IPS-20b (cell line): ENCODE results near the gene MKRN2OS.

ENCODE experiments used
- H3K27ac ChIP-seq: one replicate; pipeline ENCODE4 v1.5.1; 2013; ENCODE audit warnings: low read length
- H3K27me3 ChIP-seq: 2 replicates; pipeline ENCODE4 v1.6.1; 2013; ENCODE audit warnings: mild to moderate bottlenecking, low read length, inconsistent platforms; ENCODE audit not compliant: insufficient read depth
- H3K36me3 ChIP-seq: 2 replicates; pipeline ENCODE4 v1.6.1; 2013; ENCODE audit warnings: low read depth, mild to moderate bottlenecking, inconsistent platforms, low read length, moderate library complexity; ENCODE audit not compliant: insufficient read depth
- H3K4me1 ChIP-seq: 2 replicates; pipeline ENCODE4 v1.6.1; 2013; ENCODE audit warnings: mild to moderate bottlenecking, control low read depth, inconsistent platforms, low read length, moderate library complexity; ENCODE audit not compliant: insufficient read depth
- H3K4me3 ChIP-seq: 2 replicates; pipeline ENCODE4 v1.5.1; 2013; ENCODE audit warnings: mild to moderate bottlenecking, low read length, inconsistent platforms
- H3K9ac ChIP-seq: 2 replicates; pipeline ENCODE4 v1.6.1; 2013; ENCODE audit warnings: low read depth, mild to moderate bottlenecking, inconsistent platforms, low read length, moderate library complexity
- H3K9me3 ChIP-seq: 2 replicates; pipeline ENCODE4 v1.6.1; 2013; ENCODE audit warnings: mild to moderate bottlenecking, low read depth, low read length, inconsistent platforms; ENCODE audit not compliant: insufficient read depth

Gene MKRN2OS

DNA sequence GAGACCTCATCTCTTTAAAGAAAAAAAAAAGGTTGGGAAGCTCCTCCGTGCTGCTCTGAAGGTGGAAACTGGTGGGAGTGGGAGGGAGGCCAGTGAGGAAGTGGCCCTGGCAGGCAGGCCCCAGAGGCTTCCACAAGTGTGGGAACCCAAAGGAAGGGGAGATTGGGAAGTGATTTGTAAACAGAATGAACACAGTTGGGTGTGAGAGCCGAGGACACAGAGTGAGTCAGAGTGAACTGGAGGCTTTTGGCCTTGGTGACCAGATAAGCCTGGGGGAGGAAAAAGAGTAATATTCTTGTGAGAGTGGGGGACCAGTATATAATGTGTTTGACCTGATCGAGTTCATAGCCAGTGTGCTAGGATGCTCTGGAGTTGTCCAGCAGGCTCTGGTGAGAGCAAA lies 34.6 kb upstream of the MKRN2OS start:
- peaks cover 93% of the 10 kb centered on the region for H3K36me3 ChIP-seq
- H3K9me3 ChIP-seq, result no peaks in the 10 kb centered on the region
- H3K27ac ChIP-seq, result no peak overlapping the region
- no peaks in the 10 kb centered on the region for H3K4me1 ChIP-seq
- H3K4me3 ChIP-seq, result no peak overlapping the region
- H3K27me3 ChIP-seq, result no peaks in the 10 kb centered on the region
- H3K9ac ChIP-seq, result no peak overlapping the region

DNA sequence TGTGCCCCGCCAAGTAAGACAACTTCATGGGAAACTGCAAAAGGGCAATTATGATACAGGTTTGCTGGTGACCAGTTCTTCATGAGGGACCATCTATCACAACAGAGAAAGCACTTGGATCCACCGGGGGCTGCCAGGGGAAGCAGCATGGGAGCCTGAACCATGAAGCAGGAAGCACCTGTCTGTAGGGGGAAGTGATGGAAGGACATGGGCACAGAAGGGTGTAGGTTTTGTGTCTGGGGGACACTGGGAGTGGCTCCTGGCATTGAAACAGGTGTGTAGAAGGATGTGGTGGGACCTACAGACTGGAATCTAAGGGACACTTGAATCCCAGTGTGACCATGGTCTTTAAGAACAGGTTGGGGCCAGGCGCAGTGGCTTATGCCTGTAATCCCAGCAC lies 34.2 kb upstream of the MKRN2OS start:
- no peaks in the 10 kb centered on the region for H3K4me1 ChIP-seq
- H3K9ac ChIP-seq, result no peak overlapping the region
- no peaks in the 10 kb centered on the region for H3K9me3 ChIP-seq
- no peak overlapping the region for H3K27ac ChIP-seq
- peaks cover 93% of the 10 kb centered on the region for H3K36me3 ChIP-seq
- H3K27me3 ChIP-seq, result no peaks in the 10 kb centered on the region
- H3K4me3 ChIP-seq, result no peak overlapping the region

DNA sequence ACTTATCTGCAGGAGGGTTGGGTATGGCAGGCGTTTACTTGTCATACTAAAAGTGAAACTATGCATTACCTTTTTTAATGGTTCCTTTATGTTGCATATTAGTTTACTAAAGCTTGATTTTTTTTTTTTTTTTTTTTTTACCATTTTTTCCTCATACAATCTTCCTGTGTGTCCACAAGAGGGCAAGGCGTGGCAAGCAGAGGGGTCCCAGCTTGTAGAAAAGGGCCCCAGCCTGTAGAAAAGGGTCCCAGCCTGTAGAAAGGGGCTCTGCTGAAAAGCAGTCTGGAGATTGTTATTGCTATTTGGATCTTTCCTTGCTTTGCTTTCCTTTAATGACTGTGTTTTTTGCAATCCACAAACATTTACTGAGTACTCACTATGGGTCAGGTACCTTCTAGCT lies 33.4 kb upstream of the MKRN2OS start:
- Histone ChIP-seq H3K27me3 (no peaks in the 10 kb centered on the region), H3K9me3 (no peaks in the 10 kb centered on the region), H3K27ac (no peak overlapping the region), H3K36me3 (peaks cover 93% of the 10 kb centered on the region), H3K9ac (no peak overlapping the region), H3K4me3 (no peak overlapping the region), H3K4me1 (no peaks in the 10 kb centered on the region)

DNA sequence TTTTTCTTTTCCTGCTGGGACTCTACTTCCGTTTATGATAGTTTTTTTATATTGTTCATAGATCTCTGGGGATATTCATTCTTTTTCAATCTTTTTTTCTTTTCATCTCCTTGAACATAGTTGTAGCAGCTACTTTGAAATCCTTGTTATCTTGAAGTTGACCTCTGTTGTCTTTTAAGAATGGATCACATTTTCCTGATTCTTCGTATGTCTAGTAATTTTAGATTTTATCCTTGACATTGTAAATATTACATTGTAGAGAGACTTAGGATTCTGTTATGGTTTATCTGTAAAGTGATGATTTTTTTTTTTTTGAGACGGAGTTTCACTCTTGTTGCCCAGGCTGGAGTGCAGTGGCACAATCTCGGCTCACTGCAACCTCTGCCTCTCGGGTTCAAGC lies 32.1 kb upstream of the MKRN2OS start:
- Histone ChIP-seq H3K9ac (no peak overlapping the region), H3K9me3 (no peaks in the 10 kb centered on the region), H3K4me1 (no peaks in the 10 kb centered on the region), H3K27me3 (no peaks in the 10 kb centered on the region), H3K4me3 (no peak overlapping the region), H3K36me3 (peaks cover 91% of the 10 kb centered on the region), H3K27ac (no peak overlapping the region)

DNA sequence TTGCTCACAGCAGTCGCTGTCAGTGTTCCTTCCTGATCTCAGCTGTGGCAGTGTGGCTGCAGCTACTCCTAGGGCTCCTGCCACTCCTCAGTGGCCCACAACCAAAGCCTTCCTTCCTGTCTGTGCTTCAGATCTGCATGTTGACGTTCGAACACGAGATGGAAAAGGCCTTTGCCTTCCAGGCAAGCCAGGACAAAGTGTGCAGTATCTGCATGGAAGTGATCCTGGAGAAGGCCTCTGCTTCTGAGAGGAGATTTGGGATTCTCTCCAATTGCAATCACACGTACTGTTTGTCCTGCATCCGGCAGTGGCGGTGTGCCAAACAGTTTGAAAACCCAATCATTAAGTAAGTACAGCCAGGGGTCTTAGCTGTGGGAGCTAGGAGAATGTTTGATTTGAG lies 29.4 kb upstream of the MKRN2OS start:
- Histone ChIP-seq H3K4me3 (no peak overlapping the region), H3K4me1 (no peaks in the 10 kb centered on the region), H3K9ac (no peak overlapping the region), H3K36me3 (peaks cover 95% of the 10 kb centered on the region), H3K27me3 (no peaks in the 10 kb centered on the region), H3K27ac (no peak overlapping the region), H3K9me3 (no peaks in the 10 kb centered on the region)

DNA sequence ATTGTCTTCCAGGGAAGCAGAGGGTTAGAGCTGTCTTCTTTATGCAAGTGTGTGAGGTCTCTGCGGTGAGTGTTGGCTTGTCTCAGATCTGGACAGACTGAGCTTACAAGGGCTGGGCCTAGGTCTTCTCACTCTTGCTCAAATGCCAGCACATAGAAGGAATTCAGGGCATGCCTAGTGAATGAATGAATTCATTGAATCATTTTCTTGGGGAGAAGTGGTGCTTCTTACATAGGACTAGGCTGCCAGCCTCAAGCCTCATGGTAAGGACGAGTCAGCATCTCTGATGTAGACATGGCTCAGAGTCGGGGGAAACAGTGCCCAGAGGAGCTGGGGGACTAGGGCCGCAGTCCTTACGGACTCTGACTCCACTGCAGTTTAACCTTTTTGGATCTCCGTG lies 28.8 kb upstream of the MKRN2OS start:
- no peak overlapping the region for H3K4me3 ChIP-seq
- H3K4me1 ChIP-seq, result no peaks in the 10 kb centered on the region
- peaks cover 95% of the 10 kb centered on the region for H3K36me3 ChIP-seq
- no peak overlapping the region for H3K9ac ChIP-seq
- H3K27ac ChIP-seq, result no peak overlapping the region
- no peaks in the 10 kb centered on the region for H3K9me3 ChIP-seq
- no peaks in the 10 kb centered on the region for H3K27me3 ChIP-seq

DNA sequence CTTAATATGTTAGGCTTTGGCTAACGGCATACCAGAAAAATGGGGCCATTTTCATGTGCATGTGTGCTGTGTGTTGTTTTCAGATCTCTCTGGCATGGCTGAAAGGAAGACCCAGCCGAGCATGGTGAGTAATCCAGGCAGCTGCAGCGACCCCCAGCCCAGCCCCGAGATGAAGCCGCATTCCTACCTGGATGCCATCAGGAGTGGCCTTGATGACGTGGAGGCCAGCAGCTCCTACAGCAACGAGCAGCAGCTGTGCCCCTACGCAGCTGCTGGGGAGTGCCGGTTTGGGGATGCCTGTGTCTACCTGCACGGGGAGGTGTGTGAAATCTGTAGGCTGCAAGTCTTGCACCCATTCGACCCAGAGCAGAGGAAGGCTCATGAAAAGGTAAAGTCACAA lies 26.7 kb upstream of the MKRN2OS start:
- no peaks in the 10 kb centered on the region for H3K27me3 ChIP-seq
- no peaks in the 10 kb centered on the region for H3K4me1 ChIP-seq
- peaks cover 81% of the 10 kb centered on the region for H3K36me3 ChIP-seq
- H3K9ac ChIP-seq, result no peak overlapping the region
- no peak overlapping the region for H3K4me3 ChIP-seq
- no peak overlapping the region for H3K27ac ChIP-seq
- H3K9me3 ChIP-seq, result no peaks in the 10 kb centered on the region

DNA sequence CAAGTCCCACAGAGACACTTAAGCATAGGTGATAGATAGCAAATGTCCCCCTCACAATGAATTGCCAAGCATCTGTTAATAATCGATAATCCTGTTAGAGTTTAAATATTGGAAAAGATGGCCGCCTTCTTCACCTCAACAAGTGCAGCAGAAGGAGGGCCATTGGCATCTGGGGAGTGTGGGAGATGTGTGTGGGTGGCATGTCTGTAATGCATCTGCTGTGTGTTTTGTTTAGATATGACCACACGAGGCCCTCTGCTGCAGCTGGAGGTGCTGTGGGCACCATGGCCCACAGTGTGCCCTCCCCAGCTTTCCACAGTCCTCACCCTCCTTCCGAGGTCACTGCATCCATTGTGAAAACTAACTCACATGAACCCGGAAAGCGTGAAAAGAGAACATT lies 24.5 kb upstream of the MKRN2OS start:
- no peak overlapping the region for H3K9ac ChIP-seq
- no peaks in the 10 kb centered on the region for H3K9me3 ChIP-seq
- no peaks in the 10 kb centered on the region; the same call in 1 of the 2 replicates for H3K4me1 ChIP-seq
- no peaks in the 10 kb centered on the region for H3K27me3 ChIP-seq
- no peak overlapping the region for H3K27ac ChIP-seq
- H3K4me3 ChIP-seq, result no peak overlapping the region
- H3K36me3 ChIP-seq, result peaks cover 60% of the 10 kb centered on the region

DNA sequence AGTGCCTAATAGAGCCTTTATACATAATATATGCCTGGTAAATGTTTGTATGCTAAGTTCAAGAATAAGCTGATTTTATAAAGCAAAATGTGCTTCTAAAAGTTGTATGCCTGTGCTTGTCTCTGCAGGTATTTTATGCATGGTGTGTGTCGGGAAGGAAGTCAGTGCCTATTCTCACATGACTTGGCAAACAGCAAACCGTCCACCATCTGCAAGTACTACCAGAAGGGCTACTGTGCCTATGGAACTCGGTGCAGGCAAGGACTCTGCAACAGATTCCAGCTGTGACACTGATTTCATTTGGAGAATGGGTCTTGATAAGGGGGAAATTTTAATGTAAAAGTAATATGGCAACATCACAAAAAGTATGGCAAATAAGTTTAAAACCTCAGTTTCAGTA lies 23.4 kb upstream of the MKRN2OS start:
- H3K27me3 ChIP-seq, result no peaks in the 10 kb centered on the region
- H3K4me3 ChIP-seq, result no peak overlapping the region
- peaks cover 49% of the 10 kb centered on the region for H3K36me3 ChIP-seq
- no peaks in the 10 kb centered on the region; the same call in 1 of the 2 replicates for H3K4me1 ChIP-seq
- no peak overlapping the region for H3K9ac ChIP-seq
- H3K27ac ChIP-seq, result no peak overlapping the region
- no peaks in the 10 kb centered on the region for H3K9me3 ChIP-seq

DNA sequence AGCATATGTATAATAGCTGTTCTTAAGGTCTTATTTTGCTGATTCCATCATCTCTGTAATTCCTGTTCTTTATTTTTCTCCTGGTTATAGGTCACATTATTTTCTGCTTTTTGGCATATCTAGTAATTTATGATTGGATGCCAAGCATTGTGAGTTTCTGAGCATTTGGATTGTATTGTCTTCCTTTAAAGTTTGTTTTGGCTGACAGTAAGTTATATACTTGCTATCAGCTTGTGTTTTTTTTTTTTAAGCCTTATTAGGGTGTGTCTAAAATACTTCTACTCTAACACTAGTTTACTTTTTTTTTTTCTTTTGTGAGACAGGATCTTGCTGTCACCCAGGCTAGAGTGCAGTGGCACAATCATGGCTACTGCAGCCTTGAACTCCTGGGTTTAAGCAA lies 21.7 kb upstream of the MKRN2OS start:
- Histone ChIP-seq H3K36me3 (peaks cover 33% of the 10 kb centered on the region), H3K27me3 (no peaks in the 10 kb centered on the region), H3K4me1 (peaks cover 3% of the 10 kb centered on the region), H3K4me3 (no peak overlapping the region), H3K9me3 (no peaks in the 10 kb centered on the region), H3K9ac (no peak overlapping the region), H3K27ac (no peak overlapping the region)

DNA sequence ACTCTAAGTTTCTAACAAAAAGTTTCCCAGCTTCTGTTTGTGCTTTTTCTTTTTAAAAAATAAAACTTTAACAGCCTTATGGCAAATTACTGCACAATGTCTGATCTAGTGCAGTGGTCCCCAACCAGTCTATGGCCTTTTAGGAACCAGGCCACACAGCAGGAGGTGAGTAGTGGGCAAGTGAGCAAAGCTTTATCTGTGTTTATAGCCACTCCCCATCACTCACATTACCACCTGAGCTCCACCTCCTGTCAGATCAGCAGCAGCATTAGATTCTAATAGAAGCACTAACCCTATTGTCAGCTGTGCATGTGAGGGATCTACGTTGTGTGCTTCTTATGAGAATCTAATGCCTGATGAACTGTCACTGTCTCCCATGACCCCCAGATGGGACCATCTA lies 17.2 kb upstream of the MKRN2OS start:
- H3K27ac ChIP-seq, result no peak overlapping the region
- no peak overlapping the region for H3K9ac ChIP-seq
- H3K9me3 ChIP-seq, result no peaks in the 10 kb centered on the region
- no peaks in the 10 kb centered on the region for H3K27me3 ChIP-seq
- no peak overlapping the region for H3K4me3 ChIP-seq
- no peaks in the 10 kb centered on the region for H3K36me3 ChIP-seq
- peaks cover 19% of the 10 kb centered on the region for H3K4me1 ChIP-seq

DNA sequence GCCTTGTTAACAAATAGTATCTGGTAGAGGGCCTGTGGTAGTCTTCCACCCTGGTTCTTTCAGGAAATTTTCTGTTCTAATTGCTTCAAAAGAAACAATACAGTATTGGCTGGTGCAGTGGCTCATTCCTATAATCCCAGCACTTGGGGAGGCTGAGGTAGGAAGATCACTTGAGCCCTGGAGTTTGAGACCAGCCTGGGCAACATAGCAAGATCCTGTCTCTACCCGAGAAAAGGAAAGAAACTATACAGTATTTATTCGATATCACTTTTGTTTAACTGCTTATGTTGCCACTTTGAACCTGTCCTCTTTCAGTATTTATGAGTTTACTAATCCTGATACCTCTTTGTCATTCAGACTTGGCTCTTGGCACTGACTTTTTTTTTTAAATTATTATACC lies 16.1 kb upstream of the MKRN2OS start:
- H3K27me3 ChIP-seq, result no peaks in the 10 kb centered on the region
- peaks cover 19% of the 10 kb centered on the region for H3K4me1 ChIP-seq
- no peak overlapping the region for H3K9ac ChIP-seq
- H3K9me3 ChIP-seq, result no peaks in the 10 kb centered on the region
- H3K36me3 ChIP-seq, result no peaks in the 10 kb centered on the region
- H3K4me3 ChIP-seq, result no peak overlapping the region
- H3K27ac ChIP-seq, result no peak overlapping the region
